T1000 (cell line): ENCODE data around the gene ITGA11.

ENCODE experiments used
- DNase-seq: peaks from one replicate; lab custom pipeline; 2025; ENCODE audit warnings: mixed read lengths; lab: John Stamatoyannopoulos, UW

ITGA11 gene

DNA sequence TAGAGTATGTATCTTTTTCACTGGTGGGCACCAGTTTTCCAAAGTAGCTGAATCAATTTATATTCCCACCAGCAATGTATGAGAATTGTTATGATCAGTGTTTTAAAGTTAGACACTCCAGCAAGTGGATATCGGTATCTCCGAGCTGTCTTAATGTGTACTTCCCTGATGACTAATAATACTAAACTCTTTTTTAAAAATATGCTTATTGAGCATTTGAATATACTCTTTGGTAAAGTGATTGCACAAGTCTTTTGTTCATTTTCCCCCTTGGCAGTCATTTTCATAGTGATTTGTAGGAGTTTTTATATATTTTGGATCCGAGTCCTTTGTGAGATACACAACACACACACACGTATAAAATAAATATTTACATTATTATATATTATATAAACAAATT, 166.9 kb downstream of the ITGA11 start:
- no peak for DNase-seq

GRCh38 chr15:68264282-68264681, 167.7 kb downstream of the ITGA11 start:
- DNase-seq: no peak

GRCh38 chr15:68262514-68263356, 169.2 kb downstream of the ITGA11 start:
- no peak for DNase-seq

DNA sequence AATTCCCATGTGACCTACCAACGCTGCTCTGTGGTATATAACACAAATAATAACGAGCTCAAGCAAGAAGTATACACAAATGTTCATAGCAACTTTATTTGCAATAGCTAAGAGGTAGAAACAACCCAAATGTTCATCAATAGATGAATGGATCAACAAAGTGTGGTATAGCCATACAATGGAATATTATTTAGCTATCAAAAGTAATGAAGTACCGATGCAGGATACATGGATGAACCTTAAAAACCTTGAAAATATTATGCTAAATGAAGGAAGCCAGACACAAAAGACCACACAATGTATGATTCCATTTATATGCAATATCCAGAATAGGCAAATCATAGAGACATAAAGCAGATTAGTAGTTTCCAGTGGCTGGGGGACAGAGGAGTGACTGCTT, 170.0 kb downstream of the ITGA11 start:
- DNase-seq: no peak

GRCh38 chr15:68261241-68261640, 170.7 kb downstream of the ITGA11 start:
- no peak for DNase-seq

DNA sequence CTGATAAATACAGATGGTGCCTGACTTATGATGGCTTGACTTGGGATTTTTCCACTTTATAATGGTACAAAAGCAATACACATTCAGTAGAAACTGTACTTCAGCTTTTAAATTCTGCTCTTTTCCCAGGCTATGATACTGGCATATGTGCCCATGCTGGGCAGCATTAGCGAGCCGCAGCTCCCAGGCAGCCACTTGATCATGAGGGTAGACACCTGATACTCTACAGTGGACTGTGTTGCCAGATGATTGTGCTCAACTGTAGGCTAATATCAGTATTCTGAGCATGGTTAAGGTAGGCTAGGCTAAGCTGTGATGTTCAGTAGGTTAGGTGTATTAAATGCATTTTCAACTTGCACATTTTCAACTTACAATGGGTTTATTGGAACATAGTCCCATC, 172.1 kb downstream of the ITGA11 start:
- DNase-seq: no peak

- no peak for DNase-seq
These were observed 173.3 kb downstream of the ITGA11 start for GRCh38 chr15:68258692-68259091.

DNA sequence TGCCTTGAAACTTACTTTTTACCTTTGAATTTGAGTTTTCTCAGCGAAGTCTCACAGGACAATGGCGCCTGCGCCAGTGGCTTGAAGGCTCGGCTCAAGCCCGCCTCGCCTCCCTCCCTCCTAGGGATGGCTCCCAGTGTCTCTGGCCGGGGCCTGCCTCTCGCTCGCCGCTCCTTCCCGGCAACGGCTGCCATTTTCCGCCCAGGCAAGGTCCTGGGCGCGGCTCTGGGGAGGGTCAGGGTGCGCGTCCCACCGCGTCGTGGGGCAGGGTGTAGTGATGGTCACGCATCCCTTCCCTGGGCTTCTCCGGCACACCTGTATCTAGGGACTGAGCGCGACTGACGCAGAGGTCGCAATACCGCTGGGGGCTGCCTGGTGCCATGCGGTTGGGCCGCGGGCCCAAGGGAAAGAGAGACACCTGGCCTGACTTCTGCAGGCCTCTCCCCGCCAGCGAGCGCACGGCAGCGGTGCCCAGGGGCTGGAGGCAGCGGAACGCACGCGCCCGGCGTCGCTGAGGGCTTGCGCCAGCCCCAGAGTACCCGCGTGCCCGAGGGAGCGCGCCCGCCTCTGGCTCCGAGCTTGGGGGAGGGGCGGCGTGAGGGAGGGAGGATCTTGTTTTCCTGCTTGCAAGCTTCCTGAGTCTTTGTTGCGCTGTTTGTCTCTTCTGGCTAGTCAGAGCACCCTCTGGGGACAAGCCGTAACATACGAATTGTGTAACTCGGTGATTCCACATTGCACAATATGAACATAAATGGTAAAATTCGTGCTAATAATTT, 175.1 kb downstream of the ITGA11 start:
- DNase-seq: no peak

GRCh38 chr15:68252925-68253534, 178.9 kb downstream of the ITGA11 start:
- DNase-seq: peak; percentile 24

DNA sequence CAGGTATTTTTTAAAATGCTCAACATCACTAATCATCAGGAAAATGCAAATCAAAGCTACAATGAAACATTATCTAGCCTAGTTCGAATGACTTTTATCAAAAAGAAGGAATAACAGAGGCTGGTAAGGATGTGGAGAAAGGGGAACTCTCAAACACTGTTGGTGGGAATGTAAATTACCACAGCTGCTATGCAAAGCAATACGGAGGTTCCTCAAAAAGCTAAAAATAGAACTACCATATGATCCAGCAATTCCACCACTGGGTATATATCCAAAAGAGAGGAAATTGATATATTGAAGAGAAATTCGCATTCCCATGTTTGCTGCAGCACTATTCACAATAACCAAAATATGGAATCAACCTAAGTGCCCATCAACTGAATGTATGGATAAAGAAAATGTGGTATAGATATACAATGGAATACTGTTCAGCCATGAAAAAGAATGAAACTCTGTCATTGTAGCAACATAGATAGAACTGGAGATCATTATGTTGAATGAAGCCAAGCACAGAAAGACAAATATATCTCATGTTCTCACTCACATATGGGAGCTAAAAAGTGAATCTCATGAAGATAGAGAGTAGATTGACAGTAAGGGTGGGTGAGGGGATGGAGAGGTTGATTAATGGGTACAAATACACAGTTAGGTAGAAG, 182.8 kb downstream of the ITGA11 start:
- DNase-seq: no peak
